Retinal pigment epithelial cell (primary cell): ENCODE measurements around the gene NR5A2.

Experiments used
- DNase-seq: peaks from one replicate; pipeline ENCODE4 v3.0.0-alpha.2; 2010; ENCODE audit warnings: low read depth
- H3K4me3 ChIP-seq: 2 replicates; pipeline ENCODE4 v1.5.1; 2011; ENCODE audit warnings: mild to moderate bottlenecking, low read length, control low read depth, moderate library complexity
- TF ChIP-seq, protein P1 (sequence below): conservative IDR thresholded peaks from 2 replicates; pipeline ENCODE4 v1.5.1; 2011; ENCODE audit warnings: low read depth, low read length, control low read depth, inconsistent platforms

NR5A2 gene

DNA sequence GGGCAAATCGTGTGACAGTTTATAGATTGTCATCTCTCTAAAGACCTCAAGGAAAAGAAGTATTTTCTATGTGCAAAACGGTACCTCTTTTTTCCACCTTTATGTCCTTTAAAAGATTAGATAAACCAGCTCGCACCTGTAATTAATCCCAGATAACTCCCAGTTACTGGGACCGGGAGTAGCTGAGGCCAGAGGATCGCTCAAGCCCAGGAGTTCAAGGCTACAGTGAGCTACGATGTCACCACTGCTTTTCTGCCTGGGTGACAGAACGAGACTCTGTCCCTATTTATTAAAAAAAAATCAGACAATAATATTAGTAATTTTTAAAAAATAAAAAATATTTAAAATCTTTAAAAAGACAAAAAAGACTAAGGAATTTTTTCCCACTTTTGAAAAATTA is 141.4 kb downstream of the NR5A2 start:
- no peak overlapping the region for H3K4me3 ChIP-seq
- DNase-seq = no peak
- TF ChIP-seq, protein P1, sequence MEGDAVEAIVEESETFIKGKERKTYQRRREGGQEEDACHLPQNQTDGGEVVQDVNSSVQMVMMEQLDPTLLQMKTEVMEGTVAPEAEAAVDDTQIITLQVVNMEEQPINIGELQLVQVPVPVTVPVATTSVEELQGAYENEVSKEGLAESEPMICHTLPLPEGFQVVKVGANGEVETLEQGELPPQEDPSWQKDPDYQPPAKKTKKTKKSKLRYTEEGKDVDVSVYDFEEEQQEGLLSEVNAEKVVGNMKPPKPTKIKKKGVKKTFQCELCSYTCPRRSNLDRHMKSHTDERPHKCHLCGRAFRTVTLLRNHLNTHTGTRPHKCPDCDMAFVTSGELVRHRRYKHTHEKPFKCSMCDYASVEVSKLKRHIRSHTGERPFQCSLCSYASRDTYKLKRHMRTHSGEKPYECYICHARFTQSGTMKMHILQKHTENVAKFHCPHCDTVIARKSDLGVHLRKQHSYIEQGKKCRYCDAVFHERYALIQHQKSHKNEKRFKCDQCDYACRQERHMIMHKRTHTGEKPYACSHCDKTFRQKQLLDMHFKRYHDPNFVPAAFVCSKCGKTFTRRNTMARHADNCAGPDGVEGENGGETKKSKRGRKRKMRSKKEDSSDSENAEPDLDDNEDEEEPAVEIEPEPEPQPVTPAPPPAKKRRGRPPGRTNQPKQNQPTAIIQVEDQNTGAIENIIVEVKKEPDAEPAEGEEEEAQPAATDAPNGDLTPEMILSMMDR = no peak

GRCh38 chr1:200172311-200172710 is 144.8 kb downstream of the NR5A2 start:
- H3K4me3 ChIP-seq = no peak overlapping the region
- TF ChIP-seq, protein P1 = no peak
- DNase-seq = no peak

- TF ChIP-seq, protein P1 = no peak
- no peak overlapping the region for H3K4me3 ChIP-seq
- DNase-seq = no peak
Measured at GRCh38 chr1:200173097-200173618, 145.6 kb downstream of the NR5A2 start.

DNA sequence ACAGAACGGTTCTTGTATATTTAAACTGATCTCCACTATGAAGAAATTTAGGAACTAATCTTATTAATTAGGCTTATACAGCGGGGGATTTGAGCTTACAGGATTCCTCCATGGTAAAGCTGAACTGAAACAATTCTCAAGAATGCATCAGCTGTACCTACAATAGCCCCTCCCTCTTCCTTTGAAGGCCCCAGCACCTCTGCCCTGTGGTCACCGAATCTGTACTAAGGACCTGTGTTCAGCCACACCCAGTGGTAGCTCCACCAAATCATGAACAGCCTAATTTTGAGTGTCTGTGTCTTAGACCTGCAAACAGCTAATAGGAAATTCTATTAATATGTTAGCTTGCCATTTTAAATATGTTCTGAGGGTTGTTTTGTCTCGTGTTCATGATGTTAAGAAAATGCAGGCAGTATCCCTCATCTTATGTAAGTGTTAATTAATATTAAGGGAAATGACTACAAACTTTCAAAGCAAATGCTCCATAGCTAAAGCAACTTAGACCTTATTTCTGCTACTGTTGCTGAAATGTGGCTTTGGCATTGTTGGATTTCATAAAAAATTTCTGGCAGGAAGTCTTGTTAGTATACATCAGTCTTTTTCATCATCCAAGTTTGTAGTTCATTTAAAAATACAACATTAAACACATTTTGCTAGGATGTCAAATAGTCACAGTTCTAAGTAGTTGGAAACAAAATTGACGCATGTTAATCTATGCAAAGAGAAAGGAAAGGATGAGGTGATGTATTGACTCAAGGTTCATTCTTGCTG is 147.2 kb downstream of the NR5A2 start:
- H3K4me3 ChIP-seq = no peak overlapping the region
- TF ChIP-seq, protein P1 = no peak
- DNase-seq = no peak

- TF ChIP-seq, protein P1 = no peak
- no peak for DNase-seq
- H3K4me3 ChIP-seq = no peak overlapping the region
Measured at GRCh38 chr1:200176181-200176580, 148.7 kb downstream of the NR5A2 start.

DNA sequence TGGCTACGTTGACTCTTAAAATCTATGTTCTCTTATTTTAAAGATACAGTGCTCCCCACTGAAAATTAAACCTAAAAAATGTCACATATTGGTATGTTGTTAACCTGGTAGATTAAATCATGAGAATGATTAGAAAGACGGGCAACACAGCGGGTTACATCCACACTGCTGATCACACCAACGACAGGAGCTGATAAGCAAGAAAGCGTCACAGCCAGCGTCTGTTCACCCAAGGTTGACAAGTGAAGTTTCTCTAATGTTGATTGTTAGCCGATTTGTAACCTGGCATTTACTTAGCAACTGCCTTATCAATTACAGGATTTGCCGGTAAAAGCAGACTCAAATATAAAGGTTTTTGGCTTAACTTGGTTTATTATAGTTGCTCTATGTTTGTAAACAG is 149.3 kb downstream of the NR5A2 start:
- TF ChIP-seq, protein P1 = no peak
- no peak overlapping the region for H3K4me3 ChIP-seq
- DNase-seq = no peak

DNA sequence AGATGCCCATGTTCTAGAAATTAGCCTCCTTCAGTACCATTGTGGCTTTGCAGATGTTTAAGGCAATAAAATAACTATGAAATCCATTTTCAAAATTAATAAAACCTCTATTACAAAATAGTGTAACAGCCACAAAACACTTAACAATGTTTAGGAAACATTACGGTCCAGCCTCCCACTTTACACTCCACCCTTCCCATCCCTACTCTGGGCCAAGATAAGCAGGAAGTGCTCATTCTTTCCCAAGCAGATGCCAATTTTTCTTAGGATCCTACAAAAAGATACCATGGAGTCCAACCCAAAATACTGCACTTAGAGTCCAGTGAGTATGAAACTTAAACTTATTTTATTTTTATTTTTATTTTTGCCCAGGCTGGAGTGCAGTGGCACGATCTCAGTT is 150.8 kb downstream of the NR5A2 start:
- TF ChIP-seq, protein P1 = no peak
- DNase-seq = no peak
- no peak overlapping the region for H3K4me3 ChIP-seq
